ENCODE measurements around the gene DIP2B. TPM values are rescaled to one million over a fixed set of nuclear protein-coding genes. Genes with fewer than 3 reads are reported as not detected.

The DIP2B gene
- total RNA-seq, 2 experiments from 2014 or later, result 21.2 to 23.7 TPM

DNA sequence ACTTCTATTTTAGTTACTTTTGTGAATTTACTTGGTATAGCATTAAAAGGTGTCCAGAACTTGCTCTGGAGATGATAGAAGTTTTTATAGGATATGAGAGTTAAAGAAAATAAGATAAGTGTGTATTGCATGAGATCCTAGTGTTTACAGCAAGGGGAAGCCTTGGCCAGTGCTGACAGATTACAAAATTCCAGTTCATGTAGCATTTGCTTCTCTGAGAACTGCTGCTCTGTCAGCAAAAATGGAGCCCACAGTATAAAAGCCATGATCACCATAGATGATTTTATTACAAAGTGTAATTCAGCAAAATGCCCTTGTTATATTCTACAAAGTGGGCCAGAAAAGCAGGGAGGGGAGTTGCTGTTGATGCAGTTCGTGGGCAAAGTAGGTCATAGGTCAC is 219.1 kb downstream of the DIP2B start:
- no peak for DNase-seq
- intact Hi-C loops (cut with micrococcal nuclease), result no loop called here
- Mint-ChIP-seq H3K4me1 (ENCODE audit: low read depth) (no peaks in the 10 kb centered on the region), H3K4me3 (no peak overlapping the region), H3K27ac (no peak overlapping the region), H3K9me3 (no peaks in the 10 kb centered on the region), H3K36me3 (ENCODE audit: low read depth) (peaks cover 32% of the 10 kb centered on the region), H3K27me3 (no peaks in the 10 kb centered on the region)
- ATAC-seq, result no peak
- ChIA-PET CTCF (no interaction called here), POLR2A (no interaction called here)
- TF ChIP-seq, protein P1, sequence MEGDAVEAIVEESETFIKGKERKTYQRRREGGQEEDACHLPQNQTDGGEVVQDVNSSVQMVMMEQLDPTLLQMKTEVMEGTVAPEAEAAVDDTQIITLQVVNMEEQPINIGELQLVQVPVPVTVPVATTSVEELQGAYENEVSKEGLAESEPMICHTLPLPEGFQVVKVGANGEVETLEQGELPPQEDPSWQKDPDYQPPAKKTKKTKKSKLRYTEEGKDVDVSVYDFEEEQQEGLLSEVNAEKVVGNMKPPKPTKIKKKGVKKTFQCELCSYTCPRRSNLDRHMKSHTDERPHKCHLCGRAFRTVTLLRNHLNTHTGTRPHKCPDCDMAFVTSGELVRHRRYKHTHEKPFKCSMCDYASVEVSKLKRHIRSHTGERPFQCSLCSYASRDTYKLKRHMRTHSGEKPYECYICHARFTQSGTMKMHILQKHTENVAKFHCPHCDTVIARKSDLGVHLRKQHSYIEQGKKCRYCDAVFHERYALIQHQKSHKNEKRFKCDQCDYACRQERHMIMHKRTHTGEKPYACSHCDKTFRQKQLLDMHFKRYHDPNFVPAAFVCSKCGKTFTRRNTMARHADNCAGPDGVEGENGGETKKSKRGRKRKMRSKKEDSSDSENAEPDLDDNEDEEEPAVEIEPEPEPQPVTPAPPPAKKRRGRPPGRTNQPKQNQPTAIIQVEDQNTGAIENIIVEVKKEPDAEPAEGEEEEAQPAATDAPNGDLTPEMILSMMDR (IDR thresholded peaks at IDR 0.05), result no peak

DNA sequence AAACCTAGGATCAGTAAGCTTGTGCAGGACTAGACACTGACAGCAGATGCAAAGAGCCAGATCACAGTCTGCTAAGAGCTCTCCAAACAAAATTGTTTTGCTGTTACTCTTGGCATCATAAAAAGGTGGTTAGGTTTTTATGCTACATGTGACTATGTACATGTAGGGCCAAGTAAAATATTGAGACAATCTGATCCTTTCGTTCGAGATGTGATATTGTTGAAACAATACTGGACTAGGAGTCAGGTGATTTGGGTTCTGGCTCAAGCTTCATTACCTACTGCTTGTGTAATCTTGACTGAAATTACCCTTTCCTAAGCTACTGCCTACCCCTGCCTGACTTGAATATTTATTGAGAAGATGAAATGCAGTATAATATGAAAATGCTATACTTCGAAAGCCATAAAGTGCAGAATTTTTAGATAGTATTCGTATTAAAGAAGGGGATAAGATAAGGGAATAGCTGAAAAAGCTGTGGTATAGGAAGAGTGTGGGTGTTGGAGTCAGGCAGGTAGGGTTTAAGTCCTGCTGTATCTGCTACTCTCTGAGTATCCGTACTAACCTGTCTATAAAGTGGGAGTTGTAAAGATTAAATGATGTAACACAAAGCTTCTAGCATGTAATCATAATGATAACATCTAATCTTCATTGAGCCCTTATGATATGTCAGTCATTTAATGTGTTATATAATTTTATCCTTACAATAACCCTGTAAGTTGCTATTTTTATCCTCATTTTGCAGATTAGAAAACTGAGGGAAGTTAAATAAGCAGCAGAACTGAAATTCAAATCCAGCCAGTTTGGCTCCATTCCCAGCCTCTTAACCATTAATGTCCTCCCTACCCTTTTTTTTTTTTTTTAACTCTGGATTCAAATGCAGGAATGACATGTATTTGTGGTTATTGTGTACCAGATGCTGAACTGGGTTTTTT is 220.5 kb downstream of the DIP2B start:
- peaks cover 40% of the 10 kb centered on the region for H3K36me3 Mint-ChIP-seq (ENCODE audit: low read depth)
- intact Hi-C loops (cut with micrococcal nuclease), result no loop called here
- H3K27ac Mint-ChIP-seq, result no peak overlapping the region
- H3K27me3 Mint-ChIP-seq, result no peaks in the 10 kb centered on the region
- CTCF ChIA-PET, result no interaction called here
- no peaks in the 10 kb centered on the region for H3K9me3 Mint-ChIP-seq
- TF ChIP-seq, protein P1 (IDR thresholded peaks at IDR 0.05), result no peak
- H3K4me1 Mint-ChIP-seq (ENCODE audit: low read depth), result no peaks in the 10 kb centered on the region
- H3K4me3 Mint-ChIP-seq, result no peak overlapping the region
- POLR2A ChIA-PET, result no interaction called here
- no peak for ATAC-seq
- no peak for DNase-seq

DNA sequence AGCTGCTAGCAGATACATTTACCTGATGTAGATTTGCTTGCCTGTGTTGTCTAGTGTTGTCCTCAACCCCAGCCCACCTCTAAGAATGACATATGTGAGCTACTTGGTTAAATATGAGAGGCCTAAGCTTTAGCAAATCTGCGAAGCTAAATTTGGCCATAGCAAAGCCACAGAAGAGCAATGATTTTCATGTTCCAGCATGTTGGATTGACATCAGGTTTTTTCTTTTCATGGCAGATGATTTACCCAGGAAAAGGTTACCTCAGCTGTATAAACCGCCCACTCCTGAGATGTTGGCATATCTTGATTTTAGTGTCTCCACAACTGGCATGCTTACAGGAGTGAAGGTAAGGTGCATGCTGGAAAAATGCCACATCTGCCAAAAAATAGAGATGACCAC is 222.7 kb downstream of the DIP2B start:
- TF ChIP-seq, protein P1 (IDR thresholded peaks at IDR 0.05), result no peak
- DNase-seq, result no peak
- no peak overlapping the region for H3K27ac Mint-ChIP-seq
- no peaks in the 10 kb centered on the region for H3K9me3 Mint-ChIP-seq
- POLR2A ChIA-PET, result no interaction called here
- H3K4me3 Mint-ChIP-seq, result no peak overlapping the region
- no peaks in the 10 kb centered on the region for H3K4me1 Mint-ChIP-seq (ENCODE audit: low read depth)
- H3K36me3 Mint-ChIP-seq (ENCODE audit: low read depth), result peaks cover 45% of the 10 kb centered on the region
- ATAC-seq, result no peak
- CTCF ChIA-PET, result interaction anchor here (0.9 to 1.2 kb wide), 3 partner anchors 27 to 249 kb away, joined by 3 to 4 read pairs (median 3); no protein-coding TSS in a partner anchor
- intact Hi-C loops (cut with micrococcal nuclease), result no loop called here
- H3K27me3 Mint-ChIP-seq, result no peaks in the 10 kb centered on the region

DNA sequence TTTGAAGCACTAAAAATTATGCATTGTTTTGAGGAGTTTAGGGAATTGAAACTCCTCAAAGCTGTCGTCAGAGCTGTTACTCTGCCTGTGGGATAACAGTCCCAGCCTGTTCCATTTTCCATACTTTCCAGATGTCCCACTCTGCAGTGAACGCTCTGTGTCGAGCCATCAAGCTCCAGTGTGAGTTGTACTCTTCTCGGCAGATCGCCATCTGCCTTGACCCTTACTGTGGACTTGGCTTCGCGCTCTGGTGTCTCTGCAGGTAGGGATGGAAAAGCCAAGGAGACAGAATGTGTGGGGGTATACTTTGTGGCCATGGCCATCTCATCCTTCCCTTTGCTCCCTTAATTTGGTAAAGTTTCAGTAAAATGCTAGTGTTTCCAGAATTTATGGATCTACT is 223.6 kb downstream of the DIP2B start:
- Mint-ChIP-seq H3K4me3 (no peak overlapping the region), H3K27ac (no peak overlapping the region), H3K36me3 (ENCODE audit: low read depth) (peaks cover 38% of the 10 kb centered on the region), H3K9me3 (no peaks in the 10 kb centered on the region), H3K27me3 (no peaks in the 10 kb centered on the region), H3K4me1 (ENCODE audit: low read depth) (no peaks in the 10 kb centered on the region)
- POLR2A ChIA-PET, result no interaction called here
- no peak for DNase-seq
- CTCF ChIA-PET, result no interaction called here
- TF ChIP-seq, protein P1 (IDR thresholded peaks at IDR 0.05), result no peak
- intact Hi-C loops (cut with micrococcal nuclease), result no loop called here
- no peak for ATAC-seq

DNA sequence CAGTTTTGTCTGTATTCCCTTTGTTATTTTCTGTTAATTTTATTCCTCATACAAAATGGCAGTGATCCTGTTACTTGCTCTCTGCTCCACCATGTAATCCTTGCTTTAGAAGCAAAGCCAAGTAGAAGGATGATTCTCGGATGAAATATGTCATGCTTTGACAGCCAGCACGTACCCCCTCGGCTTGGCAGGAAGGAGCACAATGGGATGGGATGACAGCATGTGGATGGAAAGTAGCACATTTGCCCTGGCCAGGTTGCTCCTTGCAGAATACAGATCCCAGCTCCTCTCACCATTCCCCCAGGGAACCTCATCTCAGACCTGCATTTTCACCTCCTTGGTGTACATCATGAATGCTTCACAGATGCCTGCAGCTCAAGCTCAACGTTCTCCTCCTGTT is 224.1 kb downstream of the DIP2B start:
- H3K4me1 Mint-ChIP-seq (ENCODE audit: low read depth), result no peaks in the 10 kb centered on the region
- TF ChIP-seq, protein P1 (IDR thresholded peaks at IDR 0.05), result no peak
- POLR2A ChIA-PET, result no interaction called here
- H3K27ac Mint-ChIP-seq, result no peak overlapping the region
- H3K27me3 Mint-ChIP-seq, result no peaks in the 10 kb centered on the region
- H3K9me3 Mint-ChIP-seq, result no peaks in the 10 kb centered on the region
- no peak for ATAC-seq
- intact Hi-C loops (cut with micrococcal nuclease), result no loop called here
- no peak overlapping the region for H3K4me3 Mint-ChIP-seq
- peaks cover 35% of the 10 kb centered on the region for H3K36me3 Mint-ChIP-seq (ENCODE audit: low read depth)
- CTCF ChIA-PET, result no interaction called here
- no peak for DNase-seq

All from activated CD8-positive, alpha-beta T cell treated with anti-CD3 and anti-CD28 coated beads for 36 hours (primary cell).